Prostate gland (tissue), 2 donors: Measurements from ENCODE around the gene ITGA3.

Experiments used
- POLR2AphosphoS5 ChIP-seq: sonication (generic); formaldehyde crosslinking; IDR thresholded peaks from one replicate; pipeline ENCODE4 v1.6.1; 2017; ENCODE audit warnings: antibody characterized with exemption
- TF ChIP-seq, protein P1 (sequence below), 4 experiments: fragments of 200-600 bp in 2 of 4; fragments of 450-650 bp in 2 of 4; sonication (generic) in 2 of 4; IDR thresholded peaks; 1 replicate in 3 of 4; 2 replicates in 1 of 4; pipeline ENCODE4 v1.5.1; 2016 to 2019; ENCODE audit warnings: antibody characterized with exemption in 4 of 4, mild to moderate bottlenecking in 2 of 4, moderate library complexity in 2 of 4

DNA sequence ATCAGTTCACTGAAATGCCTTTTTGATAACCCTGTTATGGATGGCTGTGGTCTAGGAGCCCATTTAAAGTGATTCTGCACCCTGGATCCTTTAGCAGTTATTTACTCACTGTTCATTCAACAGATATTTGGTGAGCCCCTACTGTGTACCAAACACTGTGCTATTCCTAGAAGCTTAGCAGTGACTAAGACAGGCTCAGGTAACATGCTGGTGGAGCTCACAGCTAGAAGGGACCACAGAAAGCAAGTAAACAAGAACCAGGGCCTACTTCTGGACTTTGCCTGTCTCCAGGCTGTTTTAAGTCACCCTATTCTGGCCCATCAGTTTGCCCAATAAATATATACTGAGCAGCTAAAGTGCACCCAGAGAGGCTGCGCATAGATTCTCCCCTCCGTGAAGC, 11.1 kb downstream of the ITGA3 start:
- TF ChIP-seq, protein P1, sequence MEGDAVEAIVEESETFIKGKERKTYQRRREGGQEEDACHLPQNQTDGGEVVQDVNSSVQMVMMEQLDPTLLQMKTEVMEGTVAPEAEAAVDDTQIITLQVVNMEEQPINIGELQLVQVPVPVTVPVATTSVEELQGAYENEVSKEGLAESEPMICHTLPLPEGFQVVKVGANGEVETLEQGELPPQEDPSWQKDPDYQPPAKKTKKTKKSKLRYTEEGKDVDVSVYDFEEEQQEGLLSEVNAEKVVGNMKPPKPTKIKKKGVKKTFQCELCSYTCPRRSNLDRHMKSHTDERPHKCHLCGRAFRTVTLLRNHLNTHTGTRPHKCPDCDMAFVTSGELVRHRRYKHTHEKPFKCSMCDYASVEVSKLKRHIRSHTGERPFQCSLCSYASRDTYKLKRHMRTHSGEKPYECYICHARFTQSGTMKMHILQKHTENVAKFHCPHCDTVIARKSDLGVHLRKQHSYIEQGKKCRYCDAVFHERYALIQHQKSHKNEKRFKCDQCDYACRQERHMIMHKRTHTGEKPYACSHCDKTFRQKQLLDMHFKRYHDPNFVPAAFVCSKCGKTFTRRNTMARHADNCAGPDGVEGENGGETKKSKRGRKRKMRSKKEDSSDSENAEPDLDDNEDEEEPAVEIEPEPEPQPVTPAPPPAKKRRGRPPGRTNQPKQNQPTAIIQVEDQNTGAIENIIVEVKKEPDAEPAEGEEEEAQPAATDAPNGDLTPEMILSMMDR (IDR thresholded peaks at IDR 0.05) = no peak
- TF ChIP-seq POLR2AphosphoS5 = no peak
